NOMO-1 treated with DMSO at 0.1 percent for 48 hours (cell line): ENCODE measurements around the gene PTPRF.

ENCODE experiments used
- DNase-seq: peaks from one replicate; lab custom pipeline; 2025; ENCODE audit not compliant: unreplicated experiment; lab: John Stamatoyannopoulos, UW

The PTPRF gene

DNA sequence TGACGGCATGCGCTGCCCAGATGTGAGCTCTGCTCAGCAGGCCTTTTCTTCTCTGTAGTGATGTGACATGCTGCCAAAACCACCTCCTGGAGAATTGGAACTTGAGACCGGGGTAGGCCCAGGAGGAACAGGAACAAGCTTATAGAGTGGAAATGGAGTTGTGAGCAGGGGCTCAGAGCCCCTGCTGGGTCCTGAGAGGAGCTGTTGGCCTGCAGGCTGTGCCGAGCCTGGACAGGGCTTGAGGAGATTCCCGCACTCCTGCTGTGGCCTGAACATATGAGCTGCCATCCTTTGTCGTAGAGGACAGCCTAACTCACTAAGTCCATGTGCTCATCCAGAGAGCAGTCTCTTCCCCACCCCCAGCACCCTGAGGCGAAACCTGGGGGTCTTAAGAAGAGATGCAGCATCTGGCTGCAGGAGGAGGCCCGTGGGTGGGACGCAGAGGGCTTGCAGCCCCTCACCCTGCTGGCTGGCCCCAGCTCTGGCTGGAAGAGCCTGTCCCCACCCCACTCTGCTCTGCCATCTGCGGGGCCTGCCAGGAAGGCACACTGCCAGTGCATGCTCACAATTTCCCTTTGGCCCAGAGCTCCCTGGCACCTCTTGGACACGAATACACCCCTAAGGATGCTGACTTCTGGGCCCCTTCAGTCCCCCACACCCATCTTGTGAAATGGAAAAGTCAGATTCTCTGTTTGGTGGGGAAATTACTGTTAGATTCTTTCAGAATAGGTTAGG is 42.5 kb downstream of the PTPRF start:
- no peak for DNase-seq

DNA sequence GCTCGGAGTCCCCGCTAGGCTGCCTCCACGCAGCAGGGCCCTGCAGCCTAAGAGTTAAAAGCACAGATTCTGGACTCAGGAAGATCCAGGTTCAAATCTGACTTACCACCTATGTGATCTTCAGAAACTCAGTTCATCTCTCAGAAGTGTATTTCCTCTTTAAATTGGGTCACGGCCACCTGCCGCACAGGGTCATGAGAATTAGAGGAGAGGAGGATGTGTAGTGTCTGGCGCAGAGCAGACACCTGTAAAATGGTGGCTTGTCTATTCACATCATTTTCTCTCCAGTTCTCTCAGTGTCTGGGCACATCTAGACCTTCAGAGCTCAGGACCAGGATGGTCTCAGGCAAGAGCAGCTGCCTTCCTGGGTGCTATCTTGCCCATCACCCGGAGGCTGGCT is 45.8 kb downstream of the PTPRF start:
- no peak for DNase-seq

DNA sequence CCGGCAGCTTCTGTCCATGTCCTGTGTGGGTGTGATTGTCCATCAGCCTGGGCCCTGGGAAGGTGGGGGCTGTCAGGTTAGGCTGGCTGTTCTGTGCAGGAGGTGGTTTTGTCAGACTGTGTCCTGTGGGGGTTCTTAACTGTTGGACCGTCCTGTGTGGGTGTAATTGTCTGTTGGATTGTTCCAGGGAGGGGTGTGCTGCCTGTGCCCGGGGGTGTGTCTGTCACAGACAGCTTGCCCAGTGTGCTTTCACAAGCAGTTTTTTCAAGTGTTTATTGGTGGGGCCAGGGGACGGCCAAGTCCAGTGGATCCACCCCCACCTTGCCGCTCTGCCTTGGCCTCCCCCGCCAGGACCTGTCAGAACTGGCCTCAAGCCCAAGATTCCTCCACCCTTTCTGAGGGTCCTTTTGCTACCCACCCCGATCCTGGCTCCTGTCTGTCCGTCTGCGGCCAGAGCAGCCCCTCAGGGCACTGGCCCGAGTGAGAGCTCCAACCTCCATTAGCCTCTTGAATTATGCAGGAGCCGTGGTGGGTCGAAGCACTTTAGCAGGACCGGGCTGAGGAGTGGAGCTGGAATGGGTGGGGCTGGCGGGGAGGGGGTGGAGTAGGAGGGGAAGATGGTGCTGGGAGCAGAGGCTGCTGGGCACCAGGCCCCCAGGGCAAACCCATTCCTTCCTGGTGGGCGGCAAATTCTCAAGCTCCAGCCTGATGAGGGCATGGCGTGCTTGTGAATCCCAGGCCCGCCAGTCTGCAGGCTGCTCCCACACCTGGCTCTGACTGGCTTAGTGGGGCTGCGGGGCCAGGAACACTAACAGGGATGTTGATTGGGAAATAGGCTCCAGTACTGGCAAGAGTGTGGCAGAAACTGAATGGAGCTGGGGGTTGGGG is 47.2 kb downstream of the PTPRF start:
- DNase-seq, result no peak

DNA sequence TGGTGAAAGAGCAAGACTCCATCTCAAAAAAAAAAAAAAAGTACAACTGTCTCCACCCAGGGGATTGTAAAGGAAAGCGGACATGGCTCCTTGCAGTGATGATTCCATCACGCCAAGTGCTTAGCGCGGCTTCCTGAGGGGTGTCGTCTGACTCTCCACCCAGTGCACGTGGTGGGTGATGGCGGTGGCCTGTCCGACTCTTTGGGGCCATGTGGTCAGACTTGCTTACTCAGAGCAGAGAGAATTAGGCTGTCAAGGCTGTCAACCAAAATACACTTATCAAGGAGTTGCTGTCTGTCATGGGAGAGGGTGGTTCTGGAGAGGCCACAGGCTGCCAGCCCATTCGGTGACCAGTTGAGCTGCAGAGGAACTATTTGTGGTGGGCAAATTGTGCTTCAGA is 49.4 kb downstream of the PTPRF start:
- DNase-seq, result no peak

DNA sequence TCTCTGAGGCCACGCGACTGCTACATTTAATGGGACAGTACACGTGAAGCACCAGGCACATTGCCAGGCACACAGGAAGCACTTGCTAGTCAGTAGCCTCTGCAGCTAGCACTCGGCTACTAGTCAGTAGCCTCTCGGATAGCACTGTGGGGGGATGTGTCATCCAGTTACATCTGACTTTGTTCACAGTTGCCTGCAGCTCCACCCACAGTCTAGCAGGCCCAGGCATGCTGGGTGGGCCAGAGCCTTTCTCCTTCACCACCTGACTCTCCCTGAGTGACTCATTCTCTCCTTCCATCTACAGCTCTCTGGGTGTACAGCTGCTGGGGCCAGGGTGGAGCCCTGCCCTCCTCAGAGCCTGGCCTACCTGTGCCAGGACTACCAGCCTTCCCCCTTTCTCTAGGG is 51.5 kb downstream of the PTPRF start:
- peak; percentile 80 for DNase-seq

DNA sequence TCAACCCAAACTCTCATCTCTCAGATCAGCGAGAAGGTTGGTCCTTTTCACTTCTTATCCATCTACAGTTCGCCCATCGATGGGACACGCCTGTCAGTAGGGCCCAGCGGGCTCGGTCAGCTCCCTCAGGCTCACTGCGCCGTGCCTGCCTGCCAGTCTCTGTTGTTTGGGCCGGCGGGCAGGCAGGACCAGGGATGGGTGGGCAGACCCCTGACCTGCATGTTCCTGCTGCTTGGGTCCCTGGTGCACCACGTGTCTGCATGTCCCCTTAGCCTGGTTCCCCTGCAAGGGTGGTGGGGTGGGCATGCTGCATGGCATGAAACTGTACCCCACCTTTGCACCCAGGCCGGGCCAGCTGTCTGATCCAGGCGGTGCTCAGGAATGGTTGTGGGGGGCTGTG is 52.4 kb downstream of the PTPRF start:
- no peak for DNase-seq

DNA sequence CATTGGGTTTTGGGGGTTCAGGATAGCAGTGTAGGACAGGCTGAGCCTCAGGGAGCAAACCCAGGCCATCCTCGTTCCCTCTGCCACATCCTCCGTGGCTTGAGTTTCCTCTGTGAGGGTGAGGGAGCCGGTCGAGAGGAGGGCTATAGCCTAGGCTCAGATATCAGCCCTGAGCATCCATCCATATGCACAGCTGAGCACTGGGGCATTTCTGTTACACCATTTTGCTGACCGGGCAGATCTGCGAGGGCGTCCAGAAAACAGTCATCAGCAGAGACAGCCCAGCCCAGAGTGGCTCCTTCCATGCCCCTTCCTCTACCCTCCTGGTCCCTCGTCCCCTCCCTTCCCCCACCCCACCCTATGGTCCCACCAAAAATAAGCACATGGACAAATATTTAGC is 53.5 kb downstream of the PTPRF start:
- no peak for DNase-seq

DNA sequence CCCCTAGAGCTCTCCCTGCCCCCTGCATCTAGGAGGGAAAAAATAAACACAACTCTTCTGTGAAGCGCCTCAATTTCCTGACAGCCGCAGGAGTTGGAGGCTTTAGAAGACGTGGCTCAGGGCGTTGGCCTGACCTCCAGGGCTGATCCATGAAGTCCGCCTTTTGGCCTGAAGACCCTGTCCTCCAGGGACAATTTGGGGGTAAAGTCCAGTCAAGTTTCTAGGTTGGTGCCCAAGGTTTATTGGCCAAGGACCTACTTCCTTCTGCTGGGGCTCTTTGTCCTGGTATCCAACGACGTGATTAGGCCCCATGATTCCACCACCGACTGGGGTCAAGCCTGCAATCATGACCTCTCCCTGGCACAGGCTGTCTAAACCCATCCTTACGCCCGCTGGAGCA is 54.9 kb downstream of the PTPRF start:
- DNase-seq, result no peak

DNA sequence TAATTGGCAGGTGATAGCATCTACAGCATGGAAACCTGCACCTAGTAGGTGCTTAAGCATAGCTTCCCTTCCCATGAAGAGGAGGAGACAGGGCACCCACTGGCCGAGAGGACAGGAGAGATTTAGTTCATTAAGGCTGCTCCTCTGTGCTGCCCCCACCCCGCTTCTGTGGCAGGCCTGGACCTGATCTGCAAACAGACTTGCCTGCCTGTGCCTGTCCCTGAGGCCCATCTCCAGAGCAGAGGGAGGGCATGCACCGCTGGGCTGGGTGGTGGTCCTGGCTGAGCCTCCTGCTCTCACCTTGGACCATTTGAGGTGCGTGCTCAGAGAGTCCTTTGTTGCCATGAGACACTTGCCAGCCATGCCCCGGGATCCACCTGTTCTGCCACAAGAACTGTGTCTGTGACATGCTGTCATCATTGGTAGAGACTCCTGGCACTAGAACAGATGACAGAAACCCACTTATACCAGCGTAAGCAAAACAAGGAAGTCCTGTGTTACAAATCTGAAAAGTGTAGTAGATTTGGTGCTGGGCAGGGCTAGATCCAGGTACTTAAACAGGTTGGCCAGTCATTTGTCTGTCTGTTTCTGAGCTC is 55.6 kb downstream of the PTPRF start:
- DNase-seq, result peak; percentile 2

DNA sequence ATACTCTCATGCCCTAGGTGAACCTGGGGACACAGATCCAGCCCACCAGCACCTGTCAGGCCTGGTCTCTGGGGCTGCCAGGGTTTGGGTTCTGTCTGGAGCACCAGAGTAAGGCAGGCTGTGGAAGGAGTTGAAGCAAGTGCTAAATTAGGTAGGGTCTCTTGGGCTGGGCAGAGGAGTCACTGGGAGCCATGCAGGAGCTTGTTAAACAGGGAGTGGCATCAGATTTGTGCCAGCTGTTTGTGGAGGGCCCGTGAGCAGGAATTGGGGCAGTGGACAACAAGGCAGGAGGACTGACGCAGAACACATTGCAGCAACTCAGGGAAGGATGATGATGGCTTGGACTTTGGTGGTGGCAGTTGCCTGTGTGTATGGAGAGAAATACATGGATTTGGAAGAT is 56.3 kb downstream of the PTPRF start:
- no peak for DNase-seq

DNA sequence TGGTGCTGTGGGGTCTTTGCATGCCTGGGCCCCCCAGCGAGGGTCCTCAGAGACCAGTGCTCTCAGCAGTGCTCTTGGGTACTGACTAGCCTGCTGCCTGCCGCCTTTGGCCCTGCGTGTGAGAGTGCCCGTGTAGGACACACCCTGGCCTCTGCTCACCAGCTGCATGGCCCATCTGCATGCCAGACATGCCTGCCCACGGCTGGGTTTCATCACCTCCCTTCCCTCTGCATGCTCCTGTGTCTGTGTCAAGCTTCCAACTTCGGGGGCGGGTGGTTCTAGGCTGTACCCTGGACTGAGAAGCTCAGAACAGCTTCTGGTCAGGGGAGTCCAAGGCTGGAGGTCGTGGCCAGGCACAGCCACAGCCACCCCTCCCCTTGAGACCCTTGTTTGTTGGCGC is 56.9 kb downstream of the PTPRF start:
- DNase-seq, result no peak

DNA sequence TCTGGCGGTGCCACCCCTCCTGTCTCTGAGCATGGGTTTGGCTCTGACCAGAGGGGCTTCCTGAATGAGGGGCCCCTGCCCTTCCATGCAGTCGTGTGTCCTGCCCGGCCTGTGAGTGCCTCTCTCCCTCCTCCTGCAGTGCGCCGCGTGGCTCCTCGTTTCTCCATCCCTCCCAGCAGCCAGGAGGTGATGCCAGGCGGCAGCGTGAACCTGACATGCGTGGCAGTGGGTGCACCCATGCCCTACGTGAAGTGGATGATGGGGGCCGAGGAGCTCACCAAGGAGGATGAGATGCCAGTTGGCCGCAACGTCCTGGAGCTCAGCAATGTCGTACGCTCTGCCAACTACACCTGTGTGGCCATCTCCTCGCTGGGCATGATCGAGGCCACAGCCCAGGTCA is 57.9 kb downstream of the PTPRF start:
- DNase-seq, result no peak

DNA sequence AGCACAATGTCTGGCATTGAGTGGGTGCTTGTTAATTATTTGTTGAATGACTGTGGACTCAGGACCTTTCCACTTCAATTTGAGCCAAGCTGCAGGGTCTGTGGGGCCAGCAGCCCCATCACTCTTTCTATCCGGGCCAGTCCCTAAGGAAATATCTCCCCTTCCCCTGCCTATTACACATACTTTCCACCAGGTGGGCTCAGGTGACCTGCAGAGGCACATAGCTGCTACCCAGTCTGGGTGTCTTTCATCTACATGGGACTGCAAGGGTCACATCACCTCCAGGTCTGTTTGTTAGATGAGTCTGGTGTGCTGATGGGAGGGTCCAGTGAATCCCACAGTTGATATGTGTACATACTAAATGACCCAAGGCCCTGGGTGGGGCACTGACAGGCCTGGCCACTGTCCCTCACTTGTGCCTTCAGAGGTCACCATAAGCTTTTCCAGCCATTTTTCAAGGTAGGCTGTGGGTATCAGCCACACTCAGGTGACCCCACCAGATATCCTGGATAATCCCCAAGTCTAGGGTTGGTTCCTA is 59.8 kb downstream of the PTPRF start:
- DNase-seq, result no peak

DNA sequence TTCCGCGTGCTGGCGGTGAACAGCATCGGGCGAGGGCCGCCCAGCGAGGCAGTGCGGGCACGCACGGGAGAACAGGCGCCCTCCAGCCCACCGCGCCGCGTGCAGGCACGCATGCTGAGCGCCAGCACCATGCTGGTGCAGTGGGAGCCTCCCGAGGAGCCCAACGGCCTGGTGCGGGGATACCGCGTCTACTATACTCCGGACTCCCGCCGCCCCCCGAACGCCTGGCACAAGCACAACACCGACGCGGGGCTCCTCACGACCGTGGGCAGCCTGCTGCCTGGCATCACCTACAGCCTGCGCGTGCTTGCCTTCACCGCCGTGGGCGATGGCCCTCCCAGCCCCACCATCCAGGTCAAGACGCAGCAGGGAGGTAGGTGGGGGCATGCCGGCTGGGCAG is 60.5 kb downstream of the PTPRF start:
- no peak for DNase-seq

DNA sequence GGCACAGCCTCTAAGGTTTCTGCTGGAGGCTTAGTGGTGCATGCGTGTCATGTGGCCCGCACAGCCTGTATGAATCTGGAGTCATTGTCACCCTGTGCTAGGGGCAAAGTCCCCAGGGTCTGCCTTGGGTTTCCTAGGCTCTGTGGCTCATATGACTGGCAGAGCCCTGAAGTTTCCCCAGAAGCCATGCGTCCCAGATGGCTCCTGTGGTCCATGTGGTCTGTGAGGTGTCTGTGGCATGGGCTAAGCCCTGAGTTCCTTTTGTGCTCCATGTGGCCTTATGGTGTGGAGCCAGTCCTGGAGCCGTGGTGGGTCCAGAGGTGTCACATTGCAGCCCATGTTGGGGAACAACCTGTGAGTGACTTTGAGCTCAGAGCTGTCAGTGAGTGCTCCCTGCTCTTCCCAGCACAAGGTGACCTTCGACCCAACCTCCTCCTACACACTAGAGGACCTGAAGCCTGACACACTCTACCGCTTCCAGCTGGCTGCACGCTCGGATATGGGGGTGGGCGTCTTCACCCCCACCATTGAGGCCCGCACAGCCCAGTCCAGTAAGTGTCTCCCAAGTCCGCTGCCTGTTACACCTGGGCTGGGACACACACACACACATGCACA is 61.5 kb downstream of the PTPRF start:
- no peak for DNase-seq

DNA sequence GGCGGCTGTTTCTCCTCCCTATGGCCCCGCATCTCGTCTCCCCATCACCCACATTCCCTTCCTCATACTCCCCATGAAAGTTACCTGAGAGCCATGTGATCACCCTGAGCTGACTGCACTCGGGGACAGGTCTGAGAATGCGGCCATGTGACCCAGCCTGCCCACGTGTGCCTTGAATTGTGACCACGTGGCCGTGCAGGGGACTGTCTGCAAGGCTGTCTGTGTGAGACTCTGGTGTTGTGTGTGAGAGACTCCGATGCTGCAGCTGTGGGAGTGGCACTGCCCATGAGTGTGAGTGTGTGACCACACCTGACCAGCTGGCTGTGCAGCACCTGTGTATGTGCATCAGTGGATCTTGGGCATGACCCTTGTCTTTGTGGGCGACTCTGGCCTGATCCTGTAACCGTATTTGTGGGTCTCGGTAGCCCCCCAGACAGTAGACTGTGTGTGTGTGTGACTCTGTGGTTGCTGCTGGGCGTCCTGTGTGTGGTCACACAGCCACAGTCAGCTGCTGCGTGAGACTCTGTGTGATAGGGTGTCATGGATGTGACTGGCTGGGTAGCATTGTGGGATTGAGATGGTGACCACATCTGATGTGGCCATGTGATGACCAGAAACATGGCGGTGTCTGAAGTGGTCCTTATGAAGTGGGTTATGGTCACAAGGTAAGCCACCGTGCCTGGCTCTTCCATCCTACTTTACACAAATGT is 62.4 kb downstream of the PTPRF start:
- no peak for DNase-seq

DNA sequence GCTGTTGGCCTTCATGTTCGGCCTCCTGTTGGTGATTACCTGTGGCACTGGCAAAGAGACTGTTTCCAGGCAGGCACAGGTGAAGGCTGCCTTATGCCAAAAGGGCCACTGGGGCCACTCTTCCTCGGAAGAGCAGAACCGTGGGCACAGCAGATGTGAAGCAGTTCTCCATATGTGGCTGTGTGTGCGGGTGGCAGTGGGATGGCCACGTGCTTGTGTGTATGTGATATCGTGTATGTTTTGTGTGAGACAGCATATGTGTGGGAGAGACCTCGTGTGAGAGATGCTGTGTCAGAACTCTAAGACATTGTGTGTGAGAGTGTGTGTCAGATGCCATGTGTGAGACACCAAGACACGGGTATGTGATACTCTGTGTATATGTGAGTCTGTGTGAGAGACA is 65.9 kb downstream of the PTPRF start:
- DNase-seq, result no peak

DNA sequence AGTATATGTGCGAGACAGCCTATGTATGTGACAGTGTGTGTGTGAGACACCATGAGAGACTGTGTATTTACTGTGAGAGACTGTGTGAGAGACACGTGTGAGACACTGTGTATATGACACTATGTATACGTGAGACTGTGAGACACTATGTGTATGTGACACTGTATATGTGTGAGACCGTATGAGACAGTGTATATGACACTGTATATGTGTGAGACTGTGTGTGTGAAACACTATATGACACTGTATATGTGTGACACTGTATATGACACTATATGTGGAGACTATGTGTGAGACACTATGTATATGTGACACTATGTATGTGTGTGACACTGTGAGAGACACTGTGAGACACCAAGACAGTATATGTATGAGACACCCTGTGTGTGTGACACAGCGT is 66.3 kb downstream of the PTPRF start:
- no peak for DNase-seq

DNA sequence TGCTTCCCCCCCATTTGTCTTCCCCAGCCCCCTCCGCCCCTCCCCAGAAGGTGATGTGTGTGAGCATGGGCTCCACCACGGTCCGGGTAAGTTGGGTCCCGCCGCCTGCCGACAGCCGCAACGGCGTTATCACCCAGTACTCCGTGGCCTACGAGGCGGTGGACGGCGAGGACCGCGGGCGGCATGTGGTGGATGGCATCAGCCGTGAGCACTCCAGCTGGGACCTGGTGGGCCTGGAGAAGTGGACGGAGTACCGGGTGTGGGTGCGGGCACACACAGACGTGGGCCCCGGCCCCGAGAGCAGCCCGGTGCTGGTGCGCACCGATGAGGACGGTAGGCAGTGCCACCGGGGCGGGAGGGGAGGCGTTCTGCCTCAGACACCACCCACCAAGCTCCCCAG is 67.0 kb downstream of the PTPRF start:
- DNase-seq, result no peak

DNA sequence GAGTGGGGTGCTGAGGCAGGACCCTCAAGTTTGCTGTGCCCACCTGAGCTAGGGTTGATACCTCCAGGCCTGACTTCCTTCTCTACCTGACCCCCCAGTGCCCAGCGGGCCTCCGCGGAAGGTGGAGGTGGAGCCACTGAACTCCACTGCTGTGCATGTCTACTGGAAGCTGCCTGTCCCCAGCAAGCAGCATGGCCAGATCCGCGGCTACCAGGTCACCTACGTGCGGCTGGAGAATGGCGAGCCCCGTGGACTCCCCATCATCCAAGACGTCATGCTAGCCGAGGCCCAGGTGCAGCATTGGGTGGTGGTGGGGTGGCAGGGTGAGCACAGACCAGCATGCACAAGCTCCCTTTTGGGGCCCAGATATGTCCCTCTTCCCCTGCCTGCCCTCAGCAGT is 67.9 kb downstream of the PTPRF start:
- DNase-seq, result no peak
